ENCODE results near the gene NOTO. TPM values are rescaled to one million over a fixed set of nuclear protein-coding genes. Genes with fewer than 3 reads are reported as not detected.
"Not testable (repeated sequence)": the region's sequence is repeated elsewhere in the genome, so short reads cannot be mapped to it uniquely, and the experiment has no call there.

Gene NOTO
- total RNA-seq, 4 donors from 2014 or later, result not detected

DNA sequence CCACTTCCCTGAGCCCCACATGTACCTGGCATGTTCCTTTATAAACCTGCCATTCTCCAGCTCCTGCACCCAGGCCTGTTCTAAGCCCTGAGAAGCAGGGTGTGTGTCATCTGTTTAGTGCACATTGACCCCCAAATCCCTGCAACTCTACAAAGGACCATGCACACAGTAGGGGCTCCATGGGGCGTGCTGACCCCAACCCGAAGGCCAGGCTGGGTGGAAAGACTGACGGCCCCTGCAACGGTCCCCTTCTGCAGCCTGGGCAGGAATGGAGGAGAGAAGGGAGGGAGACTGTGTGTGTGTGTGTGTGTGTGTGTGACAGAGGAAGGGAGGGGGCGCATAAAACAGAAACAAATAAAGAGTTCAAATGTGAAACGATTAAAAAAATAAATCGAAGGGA, 32.0 kb upstream of the NOTO start:
- DNase-seq; ATAC-seq; H3K4me3 ChIP-seq; H3K27ac ChIP-seq; H3K9me3 ChIP-seq; H3K4me1 ChIP-seq; H3K36me3 ChIP-seq; intact Hi-C loops (cut with DNase I; ENCODE audit: low total_unique reads): not testable (repeated sequence)
- peaks cover 4 to 12% (median 5%) of the 10 kb centered on the region in 3 donors for H3K27me3 ChIP-seq
- in situ Hi-C loops (cut with MboI; ENCODE audit: low sequenced_read_pairs in 4 of 4), result loop anchor here in 2 of 4 donors (25.0 kb wide), 2 partner anchors 183 to 283 kb away; partner anchors contain the start of gene SPR (in 1 of the 2)

DNA sequence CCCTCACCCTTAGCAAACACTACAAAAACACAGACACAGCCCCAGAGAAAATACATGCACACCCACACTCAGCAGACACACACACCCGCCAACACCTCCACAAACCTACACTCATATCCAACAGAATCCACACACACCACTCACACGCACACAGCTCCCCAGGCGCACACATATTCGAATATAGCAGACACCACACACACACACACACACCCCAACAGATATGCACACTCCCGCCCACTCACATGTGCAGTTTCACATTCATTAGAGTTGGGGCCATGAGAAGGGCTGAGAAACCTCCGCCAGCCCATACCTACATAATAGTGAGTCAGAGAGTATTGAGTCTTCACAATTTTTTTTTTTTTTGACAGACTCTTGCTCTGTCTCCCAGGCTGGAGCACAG, 29.4 kb upstream of the NOTO start:
- Histone ChIP-seq H3K4me3 (no peak overlapping the region), H3K27me3 (peaks cover 18 to 21% (median 21%) of the 10 kb centered on the region in 3 donors), H3K36me3 (no peaks in the 10 kb centered on the region), H3K27ac (no peak overlapping the region), H3K9me3 (no peaks in the 10 kb centered on the region), H3K4me1 (peaks cover 0 to 18% of the 10 kb centered on the region in 2 donors)
- intact Hi-C loops (cut with DNase I; ENCODE audit: low total_unique reads) (no loop called here), in situ Hi-C loops (cut with MboI; ENCODE audit: low sequenced_read_pairs in 4 of 4) (loop anchor here in 2 of 4 donors (25.0 kb wide), 2 partner anchors 186 to 286 kb away; partner anchors contain the start of gene SPR (in 1 of the 2))
- DNase-seq, result no peak
- ATAC-seq, result no peak
- no peak for TF ChIP-seq POLR2A (IDR thresholded peaks at IDR 0.05)
- TF ChIP-seq, protein P1, sequence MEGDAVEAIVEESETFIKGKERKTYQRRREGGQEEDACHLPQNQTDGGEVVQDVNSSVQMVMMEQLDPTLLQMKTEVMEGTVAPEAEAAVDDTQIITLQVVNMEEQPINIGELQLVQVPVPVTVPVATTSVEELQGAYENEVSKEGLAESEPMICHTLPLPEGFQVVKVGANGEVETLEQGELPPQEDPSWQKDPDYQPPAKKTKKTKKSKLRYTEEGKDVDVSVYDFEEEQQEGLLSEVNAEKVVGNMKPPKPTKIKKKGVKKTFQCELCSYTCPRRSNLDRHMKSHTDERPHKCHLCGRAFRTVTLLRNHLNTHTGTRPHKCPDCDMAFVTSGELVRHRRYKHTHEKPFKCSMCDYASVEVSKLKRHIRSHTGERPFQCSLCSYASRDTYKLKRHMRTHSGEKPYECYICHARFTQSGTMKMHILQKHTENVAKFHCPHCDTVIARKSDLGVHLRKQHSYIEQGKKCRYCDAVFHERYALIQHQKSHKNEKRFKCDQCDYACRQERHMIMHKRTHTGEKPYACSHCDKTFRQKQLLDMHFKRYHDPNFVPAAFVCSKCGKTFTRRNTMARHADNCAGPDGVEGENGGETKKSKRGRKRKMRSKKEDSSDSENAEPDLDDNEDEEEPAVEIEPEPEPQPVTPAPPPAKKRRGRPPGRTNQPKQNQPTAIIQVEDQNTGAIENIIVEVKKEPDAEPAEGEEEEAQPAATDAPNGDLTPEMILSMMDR (IDR thresholded peaks at IDR 0.05 in 4 of 5, conservative IDR thresholded peaks at IDR 0.05 in 1 of 5), result no peak

DNA sequence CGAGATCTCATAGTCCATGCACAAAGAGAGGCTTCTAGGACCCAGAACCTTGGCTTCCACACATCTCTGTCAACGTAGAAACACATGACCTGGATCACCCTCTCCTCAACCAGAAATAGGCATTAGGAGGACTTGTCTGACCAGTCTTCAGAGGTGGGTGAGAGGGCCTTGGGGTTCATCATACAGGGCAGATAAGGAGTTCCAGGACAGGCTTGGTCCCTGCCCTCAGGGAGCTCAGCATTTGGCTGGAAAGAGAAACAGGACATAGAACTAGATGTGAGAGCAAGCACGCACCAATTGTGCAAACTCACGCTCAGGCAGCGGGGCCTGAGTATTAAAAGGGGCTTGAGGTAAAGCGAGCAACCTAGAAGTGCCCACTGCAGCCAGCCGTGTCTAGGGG, 28.6 kb upstream of the NOTO start:
- ATAC-seq (no peak), DNase-seq (no peak)
- no peak for TF ChIP-seq POLR2A (IDR thresholded peaks at IDR 0.05)
- TF ChIP-seq, protein P1 (IDR thresholded peaks at IDR 0.05 in 4 of 5, conservative IDR thresholded peaks at IDR 0.05 in 1 of 5), result no peak
- intact Hi-C loops (cut with DNase I; ENCODE audit: low total_unique reads), result no loop called here
- peaks cover 0 to 18% of the 10 kb centered on the region in 2 donors for H3K4me1 ChIP-seq
- in situ Hi-C loops (cut with MboI; ENCODE audit: low sequenced_read_pairs in 4 of 4), result loop anchor here in 2 of 4 donors (25.0 kb wide), 2 partner anchors 186 to 286 kb away; partner anchors contain the start of gene SPR (in 1 of the 2)
- no peaks in the 10 kb centered on the region for H3K36me3 ChIP-seq
- no peaks in the 10 kb centered on the region for H3K9me3 ChIP-seq
- H3K27me3 ChIP-seq, result peaks cover 18 to 21% (median 21%) of the 10 kb centered on the region in 3 donors
- H3K4me3 ChIP-seq, result no peak overlapping the region
- no peak overlapping the region for H3K27ac ChIP-seq

DNA sequence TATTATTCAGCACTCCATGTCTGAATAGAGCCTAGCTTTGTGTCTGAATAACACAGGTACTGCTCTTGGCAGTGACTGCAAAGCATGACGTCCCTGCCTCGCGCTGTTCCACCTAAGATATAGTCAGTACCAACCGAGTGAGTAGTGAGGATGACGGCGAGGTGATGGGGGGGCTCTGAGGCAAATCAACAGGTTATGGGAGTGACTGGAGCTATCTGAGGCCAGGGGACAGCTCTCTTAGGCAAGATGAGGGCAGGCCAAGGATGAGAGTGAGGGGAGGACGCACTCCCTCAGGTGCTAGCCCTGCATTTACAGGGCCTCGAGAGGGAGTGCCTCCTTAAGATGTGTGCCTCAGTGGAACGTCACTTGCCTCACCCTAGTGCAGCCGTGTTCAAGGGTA, 28.1 kb upstream of the NOTO start:
- peaks cover 0 to 18% of the 10 kb centered on the region in 2 donors for H3K4me1 ChIP-seq
- DNase-seq, result no peak
- in situ Hi-C loops (cut with MboI; ENCODE audit: low sequenced_read_pairs in 4 of 4), result loop anchor here in 2 of 4 donors (25.0 kb wide), 2 partner anchors 187 to 287 kb away; partner anchors contain the start of gene SPR (in 1 of the 2)
- ATAC-seq, result no peak
- no peak for TF ChIP-seq POLR2A (IDR thresholded peaks at IDR 0.05)
- TF ChIP-seq, protein P1 (IDR thresholded peaks at IDR 0.05 in 4 of 5, conservative IDR thresholded peaks at IDR 0.05 in 1 of 5), result no peak
- peaks cover 18 to 21% (median 21%) of the 10 kb centered on the region in 3 donors for H3K27me3 ChIP-seq
- H3K27ac ChIP-seq, result no peak overlapping the region
- intact Hi-C loops (cut with DNase I; ENCODE audit: low total_unique reads), result no loop called here
- no peak overlapping the region for H3K4me3 ChIP-seq
- no peaks in the 10 kb centered on the region for H3K9me3 ChIP-seq
- H3K36me3 ChIP-seq, result no peaks in the 10 kb centered on the region

DNA sequence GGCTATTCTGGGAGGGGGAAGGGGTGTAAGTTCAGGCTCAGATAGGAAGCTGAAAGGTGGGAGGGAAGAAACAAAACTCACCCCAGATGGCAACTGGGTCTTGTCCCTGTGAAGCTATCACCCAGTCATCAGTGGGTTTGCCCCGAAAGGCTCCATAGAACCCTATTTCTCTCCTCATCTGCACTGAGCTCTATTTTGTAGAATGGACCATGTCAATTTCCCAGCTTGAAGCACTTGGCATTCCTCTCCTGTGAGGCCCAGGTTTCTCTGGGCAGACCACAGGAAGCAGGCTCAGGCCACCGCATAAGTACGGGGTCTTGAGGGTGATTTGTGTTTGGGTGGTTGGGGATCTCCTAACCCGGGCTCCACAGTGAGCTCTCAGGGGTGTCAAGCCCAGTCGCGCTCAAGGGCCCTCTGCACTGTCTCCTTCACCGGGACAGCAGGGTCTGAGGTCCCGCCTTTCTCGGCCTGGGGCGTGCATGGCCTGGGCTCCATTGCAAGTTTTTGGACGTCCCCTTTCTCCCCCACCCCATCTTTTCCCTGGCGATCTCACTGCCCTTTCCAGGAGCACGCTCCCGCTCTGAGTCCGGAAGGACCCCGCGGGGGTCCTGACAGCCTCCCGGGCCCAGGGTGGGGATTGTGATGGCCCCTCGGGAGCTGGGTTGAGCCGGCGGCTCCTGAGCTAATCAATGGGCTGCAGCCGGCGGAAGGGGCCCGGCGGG, 27.3 kb upstream of the NOTO start:
- in situ Hi-C loops (cut with MboI; ENCODE audit: low sequenced_read_pairs in 4 of 4), result loop anchor here in 2 of 4 donors (25.0 kb wide), 2 partner anchors 188 to 288 kb away; partner anchors contain the start of gene SPR (in 1 of the 2)
- ATAC-seq (no peak), DNase-seq (no peak)
- Histone ChIP-seq H3K4me1 (peaks cover 0 to 18% of the 10 kb centered on the region in 2 donors), H3K27me3 (peaks cover 18 to 26% (median 26%) of the 10 kb centered on the region in 3 donors), H3K36me3 (no peaks in the 10 kb centered on the region), H3K4me3 (peak overlapping the region; percentile 52 to 87 (median 65)), H3K9me3 (no peaks in the 10 kb centered on the region), H3K27ac (no peak overlapping the region)
- intact Hi-C loops (cut with DNase I; ENCODE audit: low total_unique reads), result loop anchor here (5.0 kb wide), 2 partner anchors 103 to 288 kb away; partner anchors contain the start of genes SFXN5 and SPR
- TF ChIP-seq, protein P1 (IDR thresholded peaks at IDR 0.05 in 4 of 5, conservative IDR thresholded peaks at IDR 0.05 in 1 of 5), result no peak
- TF ChIP-seq POLR2A (IDR thresholded peaks at IDR 0.05), result no peak
